ENCODE results near the gene DPPA4.

DPPA4 gene

DNA sequence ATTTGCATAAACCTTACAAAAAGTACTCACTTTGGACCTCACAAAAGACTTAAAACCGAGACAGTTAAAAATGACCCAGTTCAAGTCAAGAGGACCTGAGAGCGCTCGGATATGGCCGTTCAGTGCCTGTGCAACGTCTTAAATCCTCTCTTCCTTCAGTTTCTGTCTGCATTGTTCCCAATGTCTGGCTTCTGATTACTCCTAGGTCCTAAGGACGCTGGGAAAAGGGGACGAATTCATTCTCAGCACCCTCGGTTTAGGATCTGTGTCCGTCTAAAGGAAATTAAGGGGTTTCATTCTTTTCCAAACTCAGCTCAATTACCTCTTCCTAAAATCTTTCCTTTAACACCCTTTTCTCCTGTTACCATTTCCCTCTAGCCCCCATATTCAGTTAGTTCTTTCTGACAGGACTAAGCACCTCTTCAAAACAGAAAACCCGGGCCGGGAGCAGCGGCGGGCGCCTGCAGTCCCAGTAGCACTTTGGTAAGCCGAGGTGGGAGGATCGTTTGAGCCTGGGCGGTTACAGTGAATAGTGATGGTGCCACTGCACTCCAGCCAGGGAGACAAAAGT lies 970 bp downstream of the DPPA4 start:
- no peak for DNase-seq

DNA sequence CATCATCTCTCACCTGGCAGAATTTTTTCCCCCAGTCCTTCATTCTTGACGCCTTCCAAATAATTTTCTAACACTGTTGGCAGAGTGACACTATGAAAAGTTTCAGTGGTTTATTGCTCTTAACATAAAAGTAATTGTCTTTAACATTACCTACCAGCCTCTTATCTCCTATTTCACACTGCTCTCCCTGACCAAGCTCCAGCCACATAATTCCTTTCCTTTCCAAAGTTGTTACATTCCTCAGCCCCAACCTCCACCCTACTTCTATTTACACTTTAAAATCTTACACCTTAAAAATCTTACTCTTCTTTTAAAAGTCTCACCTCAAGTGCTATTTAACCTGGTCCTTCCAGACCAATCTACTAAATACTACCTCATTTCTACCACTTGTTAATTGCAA lies 2.8 kb downstream of the DPPA4 start:
- DNase-seq = no peak

DNA sequence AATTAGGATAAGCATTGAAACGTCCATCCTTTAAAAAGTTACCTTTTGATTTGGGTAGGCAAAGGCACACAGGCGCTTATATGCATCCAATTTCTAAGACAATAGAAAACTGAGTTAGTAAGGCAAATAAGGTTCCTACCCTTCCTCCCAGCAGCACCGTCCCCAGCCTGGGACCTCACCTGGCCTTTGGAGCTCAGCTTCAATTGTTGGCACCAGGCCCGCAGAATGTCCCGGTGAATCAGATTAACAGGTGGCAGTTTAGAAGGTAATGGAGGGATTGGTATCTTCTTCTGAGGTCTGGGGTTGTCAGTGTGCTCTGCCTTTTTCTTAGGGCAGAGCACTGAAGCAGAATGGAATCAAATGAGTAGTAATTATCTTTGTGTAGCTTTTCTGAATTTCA lies 5.7 kb downstream of the DPPA4 start:
- DNase-seq = no peak

DNA sequence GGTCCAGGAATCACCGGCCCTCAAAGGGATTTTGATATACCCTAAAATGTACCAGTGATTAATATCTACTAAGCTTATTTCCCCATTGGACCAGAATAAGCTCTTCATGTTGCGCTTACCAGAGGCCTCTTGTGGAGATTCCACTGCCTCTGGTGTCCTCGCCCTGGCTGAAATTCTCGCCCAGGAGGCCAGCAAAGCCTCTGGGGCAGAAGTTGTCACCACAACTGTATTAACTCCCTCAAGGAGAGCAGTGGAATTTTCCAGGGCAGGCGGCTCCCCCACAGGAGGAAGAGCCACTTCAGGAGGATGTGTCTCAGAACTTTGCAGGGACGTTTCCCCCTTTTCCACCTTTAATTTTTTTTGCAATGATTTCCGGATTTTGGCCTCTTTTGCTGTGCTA lies 6.9 kb downstream of the DPPA4 start:
- DNase-seq = no peak

DNA sequence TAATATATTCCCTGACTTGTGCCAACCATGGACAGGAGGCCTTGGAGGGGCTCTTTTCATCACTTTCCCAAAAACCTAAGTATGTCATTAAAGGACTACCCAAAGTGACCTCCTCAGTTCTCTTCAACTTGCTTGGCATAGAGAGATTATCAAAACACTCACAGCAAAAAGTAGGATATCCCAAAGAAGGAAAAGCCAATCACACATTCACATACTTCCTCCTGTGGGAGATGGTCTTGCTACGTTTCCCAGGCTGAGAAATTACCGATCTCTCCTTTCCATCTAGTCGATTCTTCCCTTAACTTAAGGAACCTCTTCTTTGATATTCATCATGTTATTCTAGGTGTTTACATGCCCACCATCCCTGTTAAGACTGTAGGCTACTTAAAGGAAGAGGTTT lies 9.1 kb downstream of the DPPA4 start:
- DNase-seq = no peak

DNA sequence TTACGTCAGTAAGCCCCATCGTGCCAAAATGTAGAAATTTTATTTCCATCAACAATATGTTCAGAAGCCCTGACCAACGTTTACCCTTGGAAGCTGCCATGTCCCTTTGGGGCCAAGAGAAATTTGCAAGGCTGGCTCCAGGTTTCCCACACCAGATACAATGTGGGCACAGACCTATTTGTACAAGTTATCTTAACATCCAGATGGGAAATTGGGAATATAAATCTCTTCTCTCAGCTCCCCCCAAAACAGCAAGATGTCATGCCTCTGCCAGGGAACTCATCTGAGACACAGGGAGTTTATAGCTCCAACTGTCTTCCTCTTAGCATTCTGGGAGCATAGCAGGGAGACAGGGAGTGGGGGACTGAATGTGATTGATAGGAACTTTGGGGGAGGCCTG lies 11.7 kb downstream of the DPPA4 start:
- no peak for DNase-seq

DNA sequence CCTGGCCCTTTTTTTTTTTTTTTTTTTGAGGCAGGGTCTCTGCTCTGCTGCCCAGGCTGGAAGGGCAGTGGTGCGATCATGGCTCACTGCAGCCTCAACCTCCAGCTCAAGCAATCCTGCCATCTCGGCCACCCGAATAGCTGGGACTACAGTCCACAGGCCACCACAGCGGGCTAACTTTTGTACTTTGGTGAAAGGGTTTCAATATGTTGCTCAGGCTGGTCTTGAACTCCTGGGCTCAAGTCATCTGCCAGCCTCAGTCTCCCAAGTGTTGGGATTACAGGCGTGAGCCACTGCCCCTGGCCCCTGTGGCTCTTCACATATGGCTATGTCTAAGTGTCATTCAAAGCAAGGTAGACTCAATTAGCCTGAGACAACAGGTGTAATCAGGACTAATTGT lies 12.2 kb downstream of the DPPA4 start:
- no peak for DNase-seq

DNA sequence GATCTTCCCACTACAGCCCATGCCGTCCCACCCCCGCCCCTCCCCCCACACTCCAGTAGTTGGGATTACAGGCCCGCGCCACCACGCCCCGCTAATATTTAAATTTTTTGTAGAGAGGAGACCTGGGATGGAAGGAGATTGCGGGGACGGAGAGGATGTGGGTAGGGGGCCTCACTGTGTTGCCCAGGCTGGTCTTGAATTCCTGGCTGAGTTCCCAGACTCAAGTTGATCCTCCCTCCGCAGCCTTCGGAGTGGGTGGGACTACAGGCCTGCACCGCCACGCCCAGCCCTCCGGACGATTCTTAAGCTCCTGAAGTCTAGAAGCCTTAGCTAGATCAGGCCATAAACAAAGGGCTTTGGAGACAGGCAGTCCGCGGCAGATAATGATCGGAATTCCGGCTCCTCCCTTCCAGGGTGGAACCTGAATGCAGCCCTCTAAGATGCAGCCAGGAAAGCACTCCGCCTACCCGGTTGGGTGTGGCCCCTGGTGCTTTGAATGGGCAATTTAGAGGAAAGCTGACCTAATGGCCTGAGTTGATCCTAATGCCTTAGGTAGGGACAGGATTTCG lies 21.1 kb downstream of the DPPA4 start, which contains the start of gene DPPA2:
Gene DPPA2 (minus strand): TSS at position 356 of the 569 bp plus-strand sequence. CDS start 1,975 bp downstream, outside the sequence.
- no peak for DNase-seq

DNA sequence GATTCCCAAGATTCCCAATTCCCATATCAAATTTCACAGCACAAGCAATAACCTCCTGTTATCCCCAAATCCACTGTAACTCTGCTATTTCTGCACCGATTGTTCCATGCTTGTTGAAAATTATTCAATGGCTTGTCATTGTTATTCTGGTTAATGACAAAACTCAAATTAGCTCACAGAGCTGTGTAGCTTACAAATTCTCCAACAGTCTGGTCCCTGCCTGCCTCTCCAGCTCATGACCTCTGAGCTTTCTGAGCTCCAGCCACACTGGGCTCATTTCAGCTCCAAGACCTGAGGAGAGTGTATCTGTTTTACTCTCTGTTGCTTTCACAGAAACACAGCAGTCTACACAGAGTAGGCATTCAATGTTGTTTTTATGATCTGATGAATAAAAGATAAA lies 24.3 kb downstream of the DPPA4 start:
- no peak for DNase-seq

DNA sequence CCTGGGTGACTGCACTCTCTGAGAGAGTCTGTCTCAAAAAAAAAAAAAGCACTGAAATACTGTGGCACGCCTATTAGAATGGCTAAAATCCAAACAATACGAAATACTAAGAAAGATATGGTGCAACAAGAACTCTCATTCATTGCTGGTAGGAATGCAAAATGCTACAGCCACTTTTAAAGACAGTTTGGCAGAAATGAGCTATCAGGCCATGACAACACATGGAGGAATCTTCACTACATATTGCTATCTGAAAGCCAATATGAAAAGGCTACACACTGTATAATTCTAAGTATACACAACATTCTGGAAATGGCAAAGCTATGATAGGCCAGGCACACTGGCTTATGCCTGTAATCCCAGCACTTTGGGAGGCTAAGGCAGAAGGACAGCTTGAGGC lies 39.9 kb downstream of the DPPA4 start:
- no peak for DNase-seq

DNA sequence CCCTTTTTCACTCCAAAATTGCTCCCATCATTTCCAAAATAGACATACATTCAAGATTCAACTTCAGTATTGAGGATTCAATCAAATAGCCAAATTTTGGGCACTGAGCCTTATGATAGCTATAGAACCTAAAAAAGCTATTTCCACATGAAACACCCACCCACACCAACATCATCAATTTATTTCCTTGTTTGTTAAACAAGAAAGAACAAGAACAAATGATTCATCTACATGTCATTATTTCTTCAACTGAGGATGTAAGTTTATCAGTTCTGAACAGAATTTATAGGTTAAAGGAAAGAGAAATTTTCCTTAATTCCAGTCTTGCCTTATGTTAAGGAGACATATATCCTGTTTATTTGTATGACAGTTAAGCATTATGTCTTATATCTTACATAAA lies 53.3 kb downstream of the DPPA4 start:
- DNase-seq = no peak

DNA sequence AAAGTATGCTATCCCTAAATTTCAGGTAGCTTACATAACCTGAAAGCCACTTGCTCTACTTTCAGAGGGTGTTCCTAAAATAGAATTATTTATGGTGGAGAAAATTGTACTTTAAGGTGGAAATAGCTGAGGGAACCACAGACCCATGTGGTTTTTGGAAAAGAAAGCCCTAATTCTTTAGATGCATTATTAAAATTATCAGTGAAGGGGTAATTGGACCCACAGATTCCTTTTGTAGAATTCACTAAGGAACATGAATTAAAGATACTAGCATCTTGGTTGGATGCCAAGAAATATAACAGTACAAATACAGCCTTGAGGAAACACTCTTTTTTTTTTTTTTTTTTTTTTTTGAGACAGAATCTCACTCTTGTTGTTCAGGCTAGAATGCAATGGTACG lies 58.8 kb downstream of the DPPA4 start:
- no peak for DNase-seq

DNA sequence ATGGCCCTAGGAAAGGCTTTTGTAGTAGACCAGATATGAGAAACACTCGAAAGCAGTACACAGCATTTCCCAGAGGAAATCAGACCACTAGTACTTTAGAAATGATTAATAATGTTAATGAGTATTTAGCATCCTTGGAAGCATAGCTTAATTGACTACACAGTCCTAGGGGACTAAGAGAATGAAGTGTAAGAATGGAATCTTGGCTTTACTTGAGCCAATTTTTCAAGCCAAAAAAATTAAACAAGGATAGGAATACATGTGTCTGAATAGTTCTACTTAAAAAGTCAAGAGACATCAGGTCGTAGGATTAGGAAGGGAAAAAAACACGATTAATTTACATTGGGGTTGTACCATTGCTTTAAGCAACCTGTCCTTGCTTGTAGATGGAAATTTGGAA lies 59.2 kb downstream of the DPPA4 start:
- no peak for DNase-seq

All from NCI-H446 treated with DMSO at 0.1 percent for 48 hours (cell line).